Small intestine (tissue), 7 donors: ENCODE data around the gene WIZ. TPM values are rescaled to one million over a fixed set of nuclear protein-coding genes. Genes with fewer than 3 reads are reported as not detected.

Source experiments
- DNase-seq, 2 donors: peaks; one replicate each; pipeline versions ENCODE4 v3.0.0 to v3.0.0-alpha.2; 2013
- FAIRE-seq: peaks from 2 replicates; lab custom pipeline; 2012; peaks lifted over from hg19 to GRCh38; lab: Jason Lieb, UNC
- H3K27ac ChIP-seq, 3 donors: one replicate each; pipeline ENCODE4 v1.5.1; 2013; ENCODE audit warnings: low read length in 2 of 3, mild to moderate bottlenecking in 2 of 3, control low read depth in 1 of 3, inconsistent platforms in 1 of 3, low read depth in 1 of 3, moderate library complexity in 1 of 3
- H3K27me3 ChIP-seq, 3 donors: one replicate each; pipeline ENCODE4 v1.6.1; 2013; ENCODE audit warnings: low read length in 3 of 3, inconsistent platforms in 1 of 3; ENCODE audit not compliant: control insufficient read depth in 3 of 3, insufficient read depth in 3 of 3
- H3K36me3 ChIP-seq, 3 donors: one replicate each; pipeline ENCODE4 v1.6.1; 2013; ENCODE audit warnings: low read length in 3 of 3, inconsistent platforms in 1 of 3, low read depth in 1 of 3, mild to moderate bottlenecking in 1 of 3, moderate library complexity in 1 of 3; ENCODE audit not compliant: control insufficient read depth in 3 of 3, insufficient read depth in 2 of 3
- H3K4me1 ChIP-seq, 3 donors: one replicate each; pipeline ENCODE4 v1.6.1; 2013; ENCODE audit warnings: low read length in 2 of 3, inconsistent platforms in 1 of 3, low read depth in 1 of 3, mild to moderate bottlenecking in 1 of 3, moderate library complexity in 1 of 3; ENCODE audit not compliant: control insufficient read depth in 3 of 3, insufficient read depth in 2 of 3
- H3K4me3 ChIP-seq, 3 donors: one replicate each; pipeline ENCODE4 v1.5.1; 2013; ENCODE audit warnings: low read length in 3 of 3, control low read depth in 1 of 3, inconsistent platforms in 1 of 3, low read depth in 1 of 3, mild to moderate bottlenecking in 1 of 3, moderate library complexity in 1 of 3
- H3K9me3 ChIP-seq, 2 donors: one replicate each; pipeline ENCODE4 v1.6.1; 2013; ENCODE audit warnings: low read depth in 1 of 2, low read length in 1 of 2; ENCODE audit not compliant: control insufficient read depth in 2 of 2, insufficient read depth in 1 of 2
- WGBS, 3 donors: extraction: QIAGEN DNeasy Blood & Tissue Kit; methylation state at CpG; one replicate each; pipeline ENCODE4 v1.1.7; 2013; 5-methylcytosine and 5-hydroxymethylcytosine counted together
- polyA plus RNA-seq, 4 donors: library from polyadenylated mRNA; stranded (reverse) in 3 of 4; unstranded in 1 of 4; fragments of 200-250 nt in 3 of 4; fragments of 120-200 nt in 1 of 4; gene quantifications; one replicate each; pipeline versions ENCODE4 v1.2.1 to v1.2.3, GENCODE V29; 2013
- donor health status: healthy with polysubstance abuse.
- donor health status: control.
- donor health status: control.
- donor health status: Bipolar disorder and iron deficiency.
- donor health status: healthy.

Gene WIZ
- polyA plus RNA-seq, 4 donors, result 7.0 to 19.6 (median 15.5) TPM

GRCh38 chr19:15425321-15425950, 24.3 kb downstream of the WIZ start:
- peaks cover 17 to 87% (median 22%) of the 10 kb centered on the region in 3 donors for H3K36me3 ChIP-seq
- no peaks in the 10 kb centered on the region for H3K27me3 ChIP-seq
- WGBS, 3 donors, result 97 to 98% (median 98%) methylated on average over 33 to 36 of the region's 36 CpGs
- H3K4me3 ChIP-seq, result no peak overlapping the region
- FAIRE-seq, result no peak
- no peak overlapping the region for H3K27ac ChIP-seq
- DNase-seq, result no peak
- peaks cover 0 to 8% of the 10 kb centered on the region in 2 donors for H3K9me3 ChIP-seq
- H3K4me1 ChIP-seq, result no peaks in the 10 kb centered on the region

GRCh38 chr19:15424692-15425272, 25.0 kb downstream of the WIZ start:
- H3K27ac ChIP-seq, result no peak overlapping the region
- FAIRE-seq, result no peak
- peaks cover 17 to 82% (median 22%) of the 10 kb centered on the region in 3 donors for H3K36me3 ChIP-seq
- H3K9me3 ChIP-seq, result peaks cover 0 to 8% of the 10 kb centered on the region in 2 donors
- no peak overlapping the region for H3K4me3 ChIP-seq
- no peaks in the 10 kb centered on the region for H3K27me3 ChIP-seq
- H3K4me1 ChIP-seq, result no peaks in the 10 kb centered on the region
- WGBS, 3 donors, result 97 to 98% (median 98%) methylated on average over 32 to 38 of the region's 38 CpGs
- DNase-seq, result no peak

DNA sequence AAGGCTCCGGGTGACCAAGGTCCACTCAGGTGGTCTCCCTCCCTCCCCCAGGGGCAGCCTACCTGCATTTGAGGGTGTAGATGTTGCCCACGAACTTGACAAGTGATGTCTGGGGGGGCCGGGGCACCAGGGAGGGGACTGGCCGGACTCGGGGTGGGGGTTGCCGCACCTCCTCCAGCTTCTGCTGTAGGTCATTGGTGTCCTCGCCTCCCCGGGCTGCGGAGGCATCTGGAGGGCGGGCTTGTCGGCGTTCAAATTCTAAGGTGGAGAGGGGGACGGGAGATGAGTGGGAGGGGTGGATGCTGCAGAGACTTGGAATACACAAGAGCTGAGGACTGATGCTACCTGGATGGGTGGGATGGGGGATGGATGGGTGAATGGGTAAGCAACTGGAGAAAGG, 25.6 kb downstream of the WIZ start:
- H3K4me1 ChIP-seq, result no peaks in the 10 kb centered on the region
- DNase-seq (no peak), FAIRE-seq (no peak)
- peaks cover 0 to 8% of the 10 kb centered on the region in 2 donors for H3K9me3 ChIP-seq
- peaks cover 17 to 75% (median 22%) of the 10 kb centered on the region in 3 donors for H3K36me3 ChIP-seq
- no peak overlapping the region for H3K4me3 ChIP-seq
- H3K27me3 ChIP-seq, result no peaks in the 10 kb centered on the region
- WGBS, 3 donors, result 97 to 99% (median 97%) methylated on average over 13 of the region's 13 CpGs
- H3K27ac ChIP-seq, result no peak overlapping the region

DNA sequence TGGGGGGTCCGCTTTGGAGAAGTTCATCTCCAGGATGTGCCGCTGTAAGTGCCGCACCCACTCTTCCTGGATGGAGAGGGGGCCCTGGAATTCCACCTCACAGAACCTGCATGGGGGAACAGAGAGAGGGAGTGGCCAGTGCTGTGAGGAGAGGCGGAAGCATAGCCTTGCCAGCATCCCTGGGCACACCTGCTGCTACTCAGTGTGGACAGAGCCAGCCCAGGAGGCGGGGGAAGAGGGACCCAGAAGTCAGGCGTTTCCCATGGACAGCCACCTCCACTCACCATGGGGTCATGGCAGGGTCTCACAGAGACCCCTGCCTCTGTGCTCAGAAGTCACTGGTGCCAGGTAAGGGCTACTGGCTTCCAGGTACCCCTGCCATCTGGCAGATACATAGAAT, 26.6 kb downstream of the WIZ start:
- Histone ChIP-seq H3K4me3 (no peak overlapping the region), H3K27me3 (no peaks in the 10 kb centered on the region), H3K36me3 (peaks cover 17 to 65% (median 22%) of the 10 kb centered on the region in 3 donors), H3K4me1 (no peaks in the 10 kb centered on the region), H3K27ac (no peak overlapping the region), H3K9me3 (peaks cover 0 to 8% of the 10 kb centered on the region in 2 donors)
- FAIRE-seq (no peak), DNase-seq (no peak)
- 96 to 100% (median 100%) methylated on average over 6 of the region's 6 CpGs for WGBS, 3 donors

GRCh38 chr19:15422296-15423075, 27.3 kb downstream of the WIZ start:
- FAIRE-seq (no peak), DNase-seq (no peak)
- Histone ChIP-seq H3K27me3 (no peaks in the 10 kb centered on the region), H3K36me3 (peaks cover 15 to 60% (median 20%) of the 10 kb centered on the region in 3 donors), H3K9me3 (peaks cover 0 to 8% of the 10 kb centered on the region in 2 donors), H3K4me3 (no peak overlapping the region), H3K27ac (no peak overlapping the region), H3K4me1 (peaks cover 0 to 5% (median under 1%) of the 10 kb centered on the region in 3 donors)
- WGBS, 3 donors, result 86 to 94% (median 93%) methylated on average over 18 to 22 of the region's 22 CpGs

- Histone ChIP-seq H3K9me3 (peaks cover 0 to 8% of the 10 kb centered on the region in 2 donors), H3K36me3 (peaks cover 12 to 57% (median 16%) of the 10 kb centered on the region in 3 donors), H3K27ac (no peak overlapping the region), H3K4me3 (no peak overlapping the region), H3K4me1 (peaks cover 0 to 12% (median 7%) of the 10 kb centered on the region in 3 donors), H3K27me3 (no peaks in the 10 kb centered on the region)
- FAIRE-seq, result no peak
- no peak for DNase-seq
- WGBS, 3 donors, result 63 to 83% (median 79%) methylated on average over 15 of the region's 15 CpGs
Observed at GRCh38 chr19:15421721-15422260, 28.0 kb downstream of the WIZ start.

DNA sequence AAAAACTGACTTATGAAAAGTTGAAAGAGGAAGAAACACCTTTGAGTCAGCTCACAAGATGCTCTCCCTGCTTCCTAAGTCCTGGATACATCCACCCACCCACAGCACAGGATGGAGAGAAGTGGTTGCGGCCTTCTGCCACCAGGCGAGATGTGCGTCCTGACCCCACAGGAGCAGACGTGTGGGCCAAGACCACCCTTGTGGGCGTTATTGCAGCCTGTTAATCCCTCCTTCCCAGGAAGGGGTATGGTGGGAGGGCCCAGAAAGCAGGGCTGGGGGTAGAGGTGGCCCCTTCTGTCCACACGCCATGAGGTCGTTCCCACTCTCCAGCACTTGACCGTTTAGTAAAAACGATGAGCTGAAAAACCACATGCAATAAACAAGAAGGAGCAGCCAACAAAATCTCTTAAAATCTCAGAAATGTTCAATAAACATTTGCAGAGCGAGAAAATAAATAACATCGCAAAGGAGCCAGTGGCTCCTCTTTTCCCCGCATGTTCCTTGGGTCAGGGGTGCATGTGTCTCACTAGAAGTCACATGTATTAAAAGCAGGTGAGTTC, 28.5 kb downstream of the WIZ start:
- FAIRE-seq, result no peak
- Histone ChIP-seq H3K4me3 (no peak overlapping the region), H3K9me3 (peaks cover 0 to 8% of the 10 kb centered on the region in 2 donors), H3K27ac (no peak overlapping the region), H3K4me1 (peaks cover 1 to 13% (median 7%) of the 10 kb centered on the region in 3 donors), H3K36me3 (peaks cover 14 to 53% (median 16%) of the 10 kb centered on the region in 3 donors), H3K27me3 (no peaks in the 10 kb centered on the region)
- DNase-seq, result peak in 1 of 2 donors; percentile 18
- 64 to 86% (median 81%) methylated on average over 12 of the region's 12 CpGs for WGBS, 3 donors
